WTC11 (cell line): ENCODE results near the gene EEF2. TPM values are rescaled to one million over a fixed set of nuclear protein-coding genes. Genes with fewer than 3 reads are reported as not detected.
A peak's percentile ranks its signal among the peaks of the same experiment; 100 is the strongest.

Source experiments
- ATAC-seq: fragments of 200-7000 bp; cut with Tn5 transposase; 2 replicates; pipeline ENCODE4 v1.10.0; 2021; ENCODE audit warnings: mild to moderate bottlenecking, moderate library complexity
- CTCF ChIA-PET: fragments of 300-600 bp; sonication (Branson Sonifier 250); formaldehyde crosslinking; loops from one replicate; lab custom pipeline; 2021; ENCODE audit warnings: antibody characterized with exemption; lab: Charles Lee
- POLR2A ChIA-PET: fragments of 350-600 bp; sonication (Branson Sonifier 250); formaldehyde crosslinking; loops from one replicate; lab custom pipeline; 2021; ENCODE audit warnings: antibody characterized with exemption; lab: Charles Lee
- DNase-seq: peaks from one replicate; pipeline ENCODE4 v3.0.0; 2021; ENCODE audit warnings: low spot score
- H3K27ac Mint-ChIP-seq: 2 replicates; pipeline ENCODE4 v1.8.0; 2021; ENCODE audit warnings: mixed read lengths
- H3K27me3 Mint-ChIP-seq: 2 replicates; pipeline ENCODE4 v1.8.0; 2021; ENCODE audit warnings: low read depth, mild to moderate bottlenecking, moderate library complexity, mixed read lengths
- H3K36me3 Mint-ChIP-seq: 2 replicates; pipeline ENCODE4 v1.8.0; 2021; ENCODE audit warnings: mixed read lengths
- H3K4me1 Mint-ChIP-seq: 2 replicates; pipeline ENCODE4 v1.8.0; 2022; ENCODE audit warnings: mixed read lengths
- H3K4me3 Mint-ChIP-seq: 2 replicates; pipeline ENCODE4 v1.8.0; 2021; ENCODE audit warnings: mild to moderate bottlenecking, moderate library complexity, mixed read lengths
- H3K9me3 Mint-ChIP-seq: 2 replicates; pipeline ENCODE4 v1.8.0; 2021; ENCODE audit warnings: mixed read lengths
- ATF1 ChIP-seq: sonication (generic); formaldehyde crosslinking; IDR thresholded peaks from 2 replicates; pipeline ENCODE4 v1.8.1; 2023; ENCODE audit warnings: mild to moderate bottlenecking, moderate library complexity, missing genetic modification reagents
- EMX1 ChIP-seq: fragments of 250-450 bp; sonication (Bioruptor Pico); IDR thresholded peaks from 2 replicates; pipeline ENCODE4 v1.8.0; 2021; ENCODE audit warnings: mild to moderate bottlenecking
- FOXJ3 ChIP-seq: sonication (generic); formaldehyde crosslinking; IDR thresholded peaks from 2 replicates; pipeline ENCODE4 v1.9.0; 2021; ENCODE audit warnings: missing genetic modification reagents, mild to moderate bottlenecking, borderline replicate concordance
- MXD4 ChIP-seq: fragments of 250-450 bp; sonication (Bioruptor Pico); IDR thresholded peaks from 2 replicates; pipeline ENCODE4 v1.8.0; 2021; ENCODE audit warnings: mild to moderate bottlenecking, moderate library complexity, borderline replicate concordance
- PRRX2 ChIP-seq: fragments of 250-450 bp; sonication (Bioruptor Pico); IDR thresholded peaks from 2 replicates; pipeline ENCODE4 v1.8.0; 2021; ENCODE audit warnings: mild to moderate bottlenecking
- RORB ChIP-seq: fragments of 250-450 bp; sonication (Bioruptor Pico); IDR thresholded peaks from 2 replicates; pipeline ENCODE4 v1.9.0; 2021; ENCODE audit warnings: mild to moderate bottlenecking
- TCF7 ChIP-seq: sonication (generic); formaldehyde crosslinking; IDR thresholded peaks from 2 replicates; pipeline ENCODE4 v1.8.0; 2022; ENCODE audit warnings: mild to moderate bottlenecking, low read depth, missing genetic modification reagents, moderate library complexity
- TEAD1 ChIP-seq: sonication (generic); formaldehyde crosslinking; IDR thresholded peaks from 2 replicates; pipeline ENCODE4 v1.8.0; 2022; ENCODE audit warnings: mild to moderate bottlenecking, missing genetic modification reagents
- ZBTB21 ChIP-seq: sonication (generic); formaldehyde crosslinking; IDR thresholded peaks from 2 replicates; pipeline ENCODE4 v1.8.1; 2023; ENCODE audit warnings: mild to moderate bottlenecking, missing genetic modification reagents, borderline replicate concordance
- ZNF219 ChIP-seq: sonication (generic); formaldehyde crosslinking; IDR thresholded peaks from 2 replicates; pipeline ENCODE4 v1.8.0; 2023; ENCODE audit warnings: missing genetic modification reagents, mild to moderate bottlenecking, borderline replicate concordance
- ZNF317 ChIP-seq: sonication (generic); formaldehyde crosslinking; IDR thresholded peaks from 2 replicates; pipeline ENCODE4 v1.8.1; 2023; ENCODE audit warnings: low read depth, mild to moderate bottlenecking, moderate library complexity, missing genetic modification reagents, borderline replicate concordance
- ZNF416 ChIP-seq: fragments of 250-450 bp; sonication (Bioruptor Pico); IDR thresholded peaks from 2 replicates; pipeline ENCODE4 v1.9.0; 2021; ENCODE audit warnings: mild to moderate bottlenecking, inconsistent platforms
- total RNA-seq: library from RNA; stranded (reverse); gene quantifications from 3 replicates; pipeline ENCODE4 v1.2.3, GENCODE V29; 2021
- TF ChIP-seq, protein P1 (sequence below): sonication (generic); formaldehyde crosslinking; IDR thresholded peaks from 2 replicates; pipeline ENCODE4 v1.8.0; 2023; ENCODE audit warnings: missing genetic modification reagents, mild to moderate bottlenecking, borderline replicate concordance
- TF ChIP-seq, protein P2 (sequence below): sonication (generic); formaldehyde crosslinking; IDR thresholded peaks from 2 replicates; pipeline ENCODE4 v1.8.1; 2023; ENCODE audit warnings: mild to moderate bottlenecking, missing genetic modification reagents, moderate library complexity
- TF ChIP-seq, protein P3 (sequence below): sonication (generic); formaldehyde crosslinking; IDR thresholded peaks from 2 replicates; pipeline ENCODE4 v1.8.1; 2022; ENCODE audit warnings: mild to moderate bottlenecking, missing genetic modification reagents, moderate library complexity, borderline replicate concordance
- TF ChIP-seq, protein P4 (sequence below): sonication (generic); formaldehyde crosslinking; IDR thresholded peaks from 2 replicates; pipeline ENCODE4 v1.8.0; 2022; ENCODE audit warnings: mild to moderate bottlenecking, missing genetic modification reagents
- TF ChIP-seq, protein P5 (sequence below): sonication (generic); formaldehyde crosslinking; IDR thresholded peaks from 2 replicates; pipeline ENCODE4 v1.8.0; 2023; ENCODE audit warnings: mild to moderate bottlenecking, missing genetic modification reagents
- TF ChIP-seq, protein P6 (sequence below): fragments of 250-450 bp; sonication (Bioruptor Pico); IDR thresholded peaks from 2 replicates; pipeline ENCODE4 v1.9.0; 2021; ENCODE audit warnings: moderate library complexity, mild to moderate bottlenecking, inconsistent platforms, borderline replicate concordance
- TF ChIP-seq, protein P7 (sequence below): sonication (generic); formaldehyde crosslinking; IDR thresholded peaks from 2 replicates; pipeline ENCODE4 v1.8.1; 2023; ENCODE audit warnings: mild to moderate bottlenecking, missing genetic modification reagents, moderate library complexity

The EEF2 gene
- total RNA-seq, 1 experiment from 2014 or later, result 3,572 TPM

DNA sequence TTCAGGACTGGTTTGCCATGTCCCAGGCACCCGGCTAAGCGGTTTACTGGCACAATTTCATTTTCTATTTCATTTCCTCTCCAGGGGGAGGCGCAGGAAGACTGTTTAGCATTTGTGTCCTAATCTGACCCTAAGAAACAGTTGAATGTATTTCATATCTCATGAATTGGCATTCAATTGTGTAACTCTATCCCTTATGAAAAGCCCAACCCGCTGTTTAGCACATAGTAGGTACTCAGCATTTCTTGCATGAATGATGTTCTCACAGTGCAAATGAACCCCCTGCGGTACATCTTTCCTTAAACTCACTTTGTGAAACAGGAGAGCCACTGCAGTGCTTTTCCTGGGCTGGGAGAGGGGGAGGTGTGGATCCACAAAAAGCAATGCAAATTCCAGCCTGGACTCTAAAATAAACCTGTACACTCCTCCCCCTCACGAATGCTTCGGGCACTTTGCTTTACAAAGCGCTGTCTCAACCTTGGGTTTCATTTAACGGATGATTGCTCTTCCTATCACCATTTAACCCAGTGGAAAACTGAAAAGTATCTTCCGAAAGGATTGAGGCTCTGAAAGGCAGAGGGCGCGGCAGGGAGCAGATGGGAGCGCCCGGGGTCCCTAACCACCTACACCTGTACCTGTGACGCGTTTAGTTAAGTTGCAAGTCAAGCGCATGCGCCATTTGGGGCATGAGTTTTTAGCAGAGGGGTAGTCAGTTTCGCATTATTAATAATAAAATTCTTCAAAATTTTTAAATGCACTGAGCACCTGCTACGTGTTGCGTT lies 1.2 kb upstream of the EEF2 start:
- H3K27me3 Mint-ChIP-seq, result peaks cover 9% of the 10 kb centered on the region
- H3K9me3 Mint-ChIP-seq, result peaks cover 6% of the 10 kb centered on the region
- CTCF ChIA-PET, result interaction anchor here (1.3 to 1.6 kb wide), 4 partner anchors 15 to 222 kb away, joined by 4 to 28 read pairs (median 6); partner anchors contain the start of genes ATCAY and DAPK3
- peaks cover 38% of the 10 kb centered on the region for H3K36me3 Mint-ChIP-seq
- POLR2A ChIA-PET, result interaction anchor here (1.3 to 1.6 kb wide), 2 partner anchors 10 to 21 kb away, joined by 4 to 11 read pairs; partner anchors contain the start of gene PIAS4
- peak; percentile 26 for ATAC-seq
- peak overlapping the region; percentile 96 for H3K4me3 Mint-ChIP-seq
- TF ChIP-seq, protein P1, sequence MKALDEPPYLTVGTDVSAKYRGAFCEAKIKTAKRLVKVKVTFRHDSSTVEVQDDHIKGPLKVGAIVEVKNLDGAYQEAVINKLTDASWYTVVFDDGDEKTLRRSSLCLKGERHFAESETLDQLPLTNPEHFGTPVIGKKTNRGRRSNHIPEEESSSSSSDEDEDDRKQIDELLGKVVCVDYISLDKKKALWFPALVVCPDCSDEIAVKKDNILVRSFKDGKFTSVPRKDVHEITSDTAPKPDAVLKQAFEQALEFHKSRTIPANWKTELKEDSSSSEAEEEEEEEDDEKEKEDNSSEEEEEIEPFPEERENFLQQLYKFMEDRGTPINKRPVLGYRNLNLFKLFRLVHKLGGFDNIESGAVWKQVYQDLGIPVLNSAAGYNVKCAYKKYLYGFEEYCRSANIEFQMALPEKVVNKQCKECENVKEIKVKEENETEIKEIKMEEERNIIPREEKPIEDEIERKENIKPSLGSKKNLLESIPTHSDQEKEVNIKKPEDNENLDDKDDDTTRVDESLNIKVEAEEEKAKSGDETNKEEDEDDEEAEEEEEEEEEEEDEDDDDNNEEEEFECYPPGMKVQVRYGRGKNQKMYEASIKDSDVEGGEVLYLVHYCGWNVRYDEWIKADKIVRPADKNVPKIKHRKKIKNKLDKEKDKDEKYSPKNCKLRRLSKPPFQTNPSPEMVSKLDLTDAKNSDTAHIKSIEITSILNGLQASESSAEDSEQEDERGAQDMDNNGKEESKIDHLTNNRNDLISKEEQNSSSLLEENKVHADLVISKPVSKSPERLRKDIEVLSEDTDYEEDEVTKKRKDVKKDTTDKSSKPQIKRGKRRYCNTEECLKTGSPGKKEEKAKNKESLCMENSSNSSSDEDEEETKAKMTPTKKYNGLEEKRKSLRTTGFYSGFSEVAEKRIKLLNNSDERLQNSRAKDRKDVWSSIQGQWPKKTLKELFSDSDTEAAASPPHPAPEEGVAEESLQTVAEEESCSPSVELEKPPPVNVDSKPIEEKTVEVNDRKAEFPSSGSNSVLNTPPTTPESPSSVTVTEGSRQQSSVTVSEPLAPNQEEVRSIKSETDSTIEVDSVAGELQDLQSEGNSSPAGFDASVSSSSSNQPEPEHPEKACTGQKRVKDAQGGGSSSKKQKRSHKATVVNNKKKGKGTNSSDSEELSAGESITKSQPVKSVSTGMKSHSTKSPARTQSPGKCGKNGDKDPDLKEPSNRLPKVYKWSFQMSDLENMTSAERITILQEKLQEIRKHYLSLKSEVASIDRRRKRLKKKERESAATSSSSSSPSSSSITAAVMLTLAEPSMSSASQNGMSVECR, result no peak
- TF ChIP-seq PRRX2, result no peak
- TF ChIP-seq ZNF219 (CRISPR knock-in tag), result no peak
- DNase-seq, result peak; percentile 77
- peaks cover 39% of the 10 kb centered on the region for H3K4me1 Mint-ChIP-seq
- peak overlapping the region; percentile 95 for H3K27ac Mint-ChIP-seq

DNA sequence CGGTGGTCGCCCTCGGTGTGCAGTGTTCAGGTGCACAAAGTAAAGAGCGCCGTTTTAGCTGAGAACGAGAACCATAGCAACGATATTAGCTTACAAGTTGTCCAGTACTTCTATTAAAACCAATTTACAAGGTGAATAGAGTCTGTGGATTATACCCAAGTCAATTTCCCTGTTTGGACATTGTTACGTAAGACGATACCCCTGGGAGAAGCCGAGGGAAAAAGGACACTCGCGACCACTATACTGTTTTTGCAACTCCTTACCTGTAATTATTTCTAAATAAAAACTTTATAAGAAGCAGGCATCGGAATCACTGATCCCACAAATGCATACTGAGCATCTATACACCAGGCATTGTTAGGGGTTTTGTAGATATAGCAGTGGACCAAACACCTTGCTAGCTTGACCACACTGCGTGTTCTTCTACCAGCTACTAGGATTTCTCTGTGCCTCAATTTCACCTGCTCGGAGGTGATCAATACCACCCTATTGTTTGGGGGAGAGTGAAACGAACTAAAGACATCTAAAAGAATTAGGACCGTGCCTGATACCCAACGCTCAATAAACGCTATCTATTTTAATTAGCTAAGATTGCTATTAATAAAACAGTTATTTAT lies 488 bp upstream of the EEF2 start:
- peaks cover 39% of the 10 kb centered on the region for H3K4me1 Mint-ChIP-seq
- TF ChIP-seq, protein P2, sequence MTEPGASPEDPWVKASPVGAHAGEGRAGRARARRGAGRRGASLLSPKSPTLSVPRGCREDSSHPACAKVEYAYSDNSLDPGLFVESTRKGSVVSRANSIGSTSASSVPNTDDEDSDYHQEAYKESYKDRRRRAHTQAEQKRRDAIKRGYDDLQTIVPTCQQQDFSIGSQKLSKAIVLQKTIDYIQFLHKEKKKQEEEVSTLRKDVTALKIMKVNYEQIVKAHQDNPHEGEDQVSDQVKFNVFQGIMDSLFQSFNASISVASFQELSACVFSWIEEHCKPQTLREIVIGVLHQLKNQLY (CRISPR knock-in tag), result no peak
- TF ChIP-seq ATF1 (CRISPR knock-in tag) (no peak), ZNF317 (CRISPR knock-in tag) (no peak), TEAD1 (CRISPR knock-in tag) (no peak), EMX1 (CRISPR knock-in tag) (no peak), MXD4 (CRISPR knock-in tag) (no peak), RORB (CRISPR knock-in tag) (no peak), ZBTB21 (CRISPR knock-in tag) (no peak), TCF7 (CRISPR knock-in tag) (no peak), ZNF416 (CRISPR knock-in tag) (no peak), FOXJ3 (CRISPR knock-in tag) (no peak)
- TF ChIP-seq, protein P3, sequence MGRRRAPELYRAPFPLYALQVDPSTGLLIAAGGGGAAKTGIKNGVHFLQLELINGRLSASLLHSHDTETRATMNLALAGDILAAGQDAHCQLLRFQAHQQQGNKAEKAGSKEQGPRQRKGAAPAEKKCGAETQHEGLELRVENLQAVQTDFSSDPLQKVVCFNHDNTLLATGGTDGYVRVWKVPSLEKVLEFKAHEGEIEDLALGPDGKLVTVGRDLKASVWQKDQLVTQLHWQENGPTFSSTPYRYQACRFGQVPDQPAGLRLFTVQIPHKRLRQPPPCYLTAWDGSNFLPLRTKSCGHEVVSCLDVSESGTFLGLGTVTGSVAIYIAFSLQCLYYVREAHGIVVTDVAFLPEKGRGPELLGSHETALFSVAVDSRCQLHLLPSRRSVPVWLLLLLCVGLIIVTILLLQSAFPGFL, result no peak
- TF ChIP-seq, protein P4, sequence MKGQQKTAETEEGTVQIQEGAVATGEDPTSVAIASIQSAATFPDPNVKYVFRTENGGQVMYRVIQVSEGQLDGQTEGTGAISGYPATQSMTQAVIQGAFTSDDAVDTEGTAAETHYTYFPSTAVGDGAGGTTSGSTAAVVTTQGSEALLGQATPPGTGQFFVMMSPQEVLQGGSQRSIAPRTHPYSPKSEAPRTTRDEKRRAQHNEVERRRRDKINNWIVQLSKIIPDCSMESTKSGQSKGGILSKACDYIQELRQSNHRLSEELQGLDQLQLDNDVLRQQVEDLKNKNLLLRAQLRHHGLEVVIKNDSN (CRISPR knock-in tag), result no peak
- TF ChIP-seq, protein P5, sequence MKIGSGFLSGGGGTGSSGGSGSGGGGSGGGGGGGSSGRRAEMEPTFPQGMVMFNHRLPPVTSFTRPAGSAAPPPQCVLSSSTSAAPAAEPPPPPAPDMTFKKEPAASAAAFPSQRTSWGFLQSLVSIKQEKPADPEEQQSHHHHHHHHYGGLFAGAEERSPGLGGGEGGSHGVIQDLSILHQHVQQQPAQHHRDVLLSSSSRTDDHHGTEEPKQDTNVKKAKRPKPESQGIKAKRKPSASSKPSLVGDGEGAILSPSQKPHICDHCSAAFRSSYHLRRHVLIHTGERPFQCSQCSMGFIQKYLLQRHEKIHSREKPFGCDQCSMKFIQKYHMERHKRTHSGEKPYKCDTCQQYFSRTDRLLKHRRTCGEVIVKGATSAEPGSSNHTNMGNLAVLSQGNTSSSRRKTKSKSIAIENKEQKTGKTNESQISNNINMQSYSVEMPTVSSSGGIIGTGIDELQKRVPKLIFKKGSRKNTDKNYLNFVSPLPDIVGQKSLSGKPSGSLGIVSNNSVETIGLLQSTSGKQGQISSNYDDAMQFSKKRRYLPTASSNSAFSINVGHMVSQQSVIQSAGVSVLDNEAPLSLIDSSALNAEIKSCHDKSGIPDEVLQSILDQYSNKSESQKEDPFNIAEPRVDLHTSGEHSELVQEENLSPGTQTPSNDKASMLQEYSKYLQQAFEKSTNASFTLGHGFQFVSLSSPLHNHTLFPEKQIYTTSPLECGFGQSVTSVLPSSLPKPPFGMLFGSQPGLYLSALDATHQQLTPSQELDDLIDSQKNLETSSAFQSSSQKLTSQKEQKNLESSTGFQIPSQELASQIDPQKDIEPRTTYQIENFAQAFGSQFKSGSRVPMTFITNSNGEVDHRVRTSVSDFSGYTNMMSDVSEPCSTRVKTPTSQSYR (CRISPR knock-in tag), result no peak
- TF ChIP-seq, protein P6, sequence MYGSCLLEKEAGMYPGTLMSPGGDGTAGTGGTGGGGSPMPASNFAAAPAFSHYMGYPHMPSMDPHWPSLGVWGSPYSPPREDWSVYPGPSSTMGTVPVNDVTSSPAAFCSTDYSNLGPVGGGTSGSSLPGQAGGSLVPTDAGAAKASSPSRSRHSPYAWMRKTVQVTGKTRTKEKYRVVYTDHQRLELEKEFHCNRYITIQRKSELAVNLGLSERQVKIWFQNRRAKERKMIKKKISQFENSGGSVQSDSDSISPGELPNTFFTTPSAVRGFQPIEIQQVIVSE (CRISPR knock-in tag), result no peak
- TF ChIP-seq, protein P7, sequence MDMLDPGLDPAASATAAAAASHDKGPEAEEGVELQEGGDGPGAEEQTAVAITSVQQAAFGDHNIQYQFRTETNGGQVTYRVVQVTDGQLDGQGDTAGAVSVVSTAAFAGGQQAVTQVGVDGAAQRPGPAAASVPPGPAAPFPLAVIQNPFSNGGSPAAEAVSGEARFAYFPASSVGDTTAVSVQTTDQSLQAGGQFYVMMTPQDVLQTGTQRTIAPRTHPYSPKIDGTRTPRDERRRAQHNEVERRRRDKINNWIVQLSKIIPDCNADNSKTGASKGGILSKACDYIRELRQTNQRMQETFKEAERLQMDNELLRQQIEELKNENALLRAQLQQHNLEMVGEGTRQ (CRISPR knock-in tag), result no peak
- TF ChIP-seq, all 79 proteins: peak for 0
- ChIA-PET CTCF (interaction anchor here (0.7 to 1.6 kb wide), 4 partner anchors 15 to 154 kb away, joined by 3 to 9 read pairs (median 4); partner anchors contain the start of genes DAPK3 and NMRK2), POLR2A (interaction anchor here (0.6 to 8.7 kb wide), 15 partner anchors 9 to 574 kb away, joined by 3 to 142 read pairs (median 4); partner anchors contain the start of genes DAPK3, MRPL54, NMRK2 and PIAS4)
- H3K36me3 Mint-ChIP-seq, result peaks cover 45% of the 10 kb centered on the region
- H3K9me3 Mint-ChIP-seq, result peaks cover 2% of the 10 kb centered on the region
- H3K27ac Mint-ChIP-seq, result peak overlapping the region; percentile 98; the same call in 1 of the 2 replicates
- peak overlapping the region; percentile 96 for H3K4me3 Mint-ChIP-seq
- no peak for DNase-seq
- peaks cover 7% of the 10 kb centered on the region for H3K27me3 Mint-ChIP-seq
- no peak for ATAC-seq
